ENCODE measurements around the gene GNG10.
"Not testable (repeated sequence)": the region's sequence is repeated elsewhere in the genome, so short reads cannot be mapped to it uniquely, and the experiment has no call there.

Gene GNG10

GRCh38 chr9:111661150-111661801 lies at the start of gene GNG10:
TSS of gene GNG10 (plus strand) at chr9:111661605. CDS start at chr9:111661635, 30 bp downstream.
- H3K9me3 Mint-ChIP-seq, result no peaks in the 10 kb centered on the region
- H3K4me1 Mint-ChIP-seq, result peaks cover 25% of the 10 kb centered on the region
- peak; percentile 95 for ATAC-seq
- peaks cover 6% of the 10 kb centered on the region for H3K36me3 Mint-ChIP-seq
- H3K27ac Mint-ChIP-seq, result peak within 1 kb of the TSS; percentile 87
- H3K27me3 Mint-ChIP-seq, result no peaks in the 10 kb centered on the region
- peak within 1 kb of the TSS; percentile 89 for H3K4me3 Mint-ChIP-seq

GRCh38 chr9:111613436-111614040 lies 47.9 kb upstream of the GNG10 start:
- H3K9me3 Mint-ChIP-seq, result no peaks in the 10 kb centered on the region
- no peaks in the 10 kb centered on the region for H3K36me3 Mint-ChIP-seq

DNA sequence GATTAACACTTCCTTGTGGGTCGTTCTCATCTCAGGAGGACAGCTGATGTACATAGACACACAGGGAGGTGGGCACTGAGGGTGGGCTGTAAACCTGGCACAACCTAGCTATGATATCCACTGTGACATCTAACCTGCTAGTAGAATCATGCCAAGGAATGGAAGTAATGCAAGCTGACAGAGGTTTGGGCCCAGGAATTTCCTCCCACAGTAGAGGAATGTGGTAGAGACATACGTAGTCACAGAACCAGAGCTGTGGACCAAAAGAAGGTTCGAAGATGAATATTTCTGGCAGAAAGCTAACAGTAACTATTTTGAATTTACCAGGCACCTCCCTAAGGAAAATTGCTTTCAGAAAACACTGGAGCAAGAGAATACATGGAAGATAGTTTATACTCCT lies 45.5 kb upstream of the GNG10 start:
- no peak overlapping the region for H3K27ac Mint-ChIP-seq
- no peak for ATAC-seq
- no peak overlapping the region for H3K4me3 Mint-ChIP-seq
- no peaks in the 10 kb centered on the region for H3K9me3 Mint-ChIP-seq
- peaks cover 45% of the 10 kb centered on the region for H3K27me3 Mint-ChIP-seq
- no peaks in the 10 kb centered on the region for H3K36me3 Mint-ChIP-seq
- H3K4me1 Mint-ChIP-seq, result no peaks in the 10 kb centered on the region

More at GRCh38 chr9:111613436-111614040, 47.9 kb upstream of the GNG10 start:
- ATAC-seq, result no peak
- Mint-ChIP-seq H3K27me3 (peaks cover 60% of the 10 kb centered on the region), H3K4me1 (no peaks in the 10 kb centered on the region), H3K27ac (no peak overlapping the region), H3K4me3 (no peak overlapping the region)

DNA sequence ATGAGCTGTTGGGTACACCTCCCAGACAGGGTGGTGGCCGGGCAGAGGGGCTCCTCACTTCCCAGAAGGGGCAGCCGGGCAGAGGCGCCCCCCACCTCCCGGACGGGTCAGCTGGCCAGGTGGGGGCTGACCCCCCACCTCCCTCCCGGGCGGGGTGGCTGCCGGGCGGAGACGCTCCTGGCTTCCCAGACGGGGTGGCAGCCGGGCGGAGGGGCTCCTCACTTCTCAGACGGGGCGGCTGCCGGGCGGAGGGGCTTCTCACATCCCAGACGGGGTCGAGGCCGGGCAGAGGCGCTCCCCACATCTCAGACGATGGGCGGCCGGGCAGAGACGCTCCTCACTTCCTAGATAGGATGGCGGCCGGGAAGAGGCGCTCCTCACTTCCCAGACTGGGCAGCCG lies 44.1 kb upstream of the GNG10 start:
- H3K4me1 Mint-ChIP-seq, H3K9me3 Mint-ChIP-seq, H3K27ac Mint-ChIP-seq, ATAC-seq, H3K36me3 Mint-ChIP-seq, H3K4me3 Mint-ChIP-seq: not testable (repeated sequence)
- H3K27me3 Mint-ChIP-seq, result peaks cover 37% of the 10 kb centered on the region

GRCh38 chr9:111621895-111622480 lies 39.4 kb upstream of the GNG10 start:
- no peaks in the 10 kb centered on the region for H3K4me1 Mint-ChIP-seq
- no peak for ATAC-seq
- no peaks in the 10 kb centered on the region for H3K36me3 Mint-ChIP-seq
- no peak overlapping the region for H3K27ac Mint-ChIP-seq
- H3K4me3 Mint-ChIP-seq, result no peak overlapping the region
- no peaks in the 10 kb centered on the region for H3K9me3 Mint-ChIP-seq
- H3K27me3 Mint-ChIP-seq, result peaks cover 9% of the 10 kb centered on the region

DNA sequence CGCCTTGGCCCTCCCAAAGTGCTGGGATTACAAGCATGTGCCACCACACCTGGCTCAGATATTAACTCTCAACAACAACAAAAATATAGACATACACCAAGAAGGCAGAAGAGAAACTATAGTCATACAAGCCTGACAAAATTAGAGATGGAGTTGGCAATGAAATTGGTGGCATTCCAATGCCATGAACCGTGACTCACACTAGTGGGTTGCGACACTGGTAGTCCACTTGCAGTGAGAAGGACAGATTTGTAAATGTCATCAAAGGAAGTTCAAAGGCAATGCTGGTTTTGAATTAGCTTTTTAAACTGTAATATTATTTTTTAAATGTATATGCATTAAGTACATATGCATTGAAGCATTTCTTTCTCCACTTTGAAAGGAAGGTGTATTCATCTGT lies 38.8 kb upstream of the GNG10 start:
- Mint-ChIP-seq H3K4me3 (no peak overlapping the region), H3K4me1 (no peaks in the 10 kb centered on the region), H3K27ac (no peak overlapping the region), H3K36me3 (no peaks in the 10 kb centered on the region), H3K27me3 (peaks cover 9% of the 10 kb centered on the region), H3K9me3 (no peaks in the 10 kb centered on the region)
- ATAC-seq, result no peak

DNA sequence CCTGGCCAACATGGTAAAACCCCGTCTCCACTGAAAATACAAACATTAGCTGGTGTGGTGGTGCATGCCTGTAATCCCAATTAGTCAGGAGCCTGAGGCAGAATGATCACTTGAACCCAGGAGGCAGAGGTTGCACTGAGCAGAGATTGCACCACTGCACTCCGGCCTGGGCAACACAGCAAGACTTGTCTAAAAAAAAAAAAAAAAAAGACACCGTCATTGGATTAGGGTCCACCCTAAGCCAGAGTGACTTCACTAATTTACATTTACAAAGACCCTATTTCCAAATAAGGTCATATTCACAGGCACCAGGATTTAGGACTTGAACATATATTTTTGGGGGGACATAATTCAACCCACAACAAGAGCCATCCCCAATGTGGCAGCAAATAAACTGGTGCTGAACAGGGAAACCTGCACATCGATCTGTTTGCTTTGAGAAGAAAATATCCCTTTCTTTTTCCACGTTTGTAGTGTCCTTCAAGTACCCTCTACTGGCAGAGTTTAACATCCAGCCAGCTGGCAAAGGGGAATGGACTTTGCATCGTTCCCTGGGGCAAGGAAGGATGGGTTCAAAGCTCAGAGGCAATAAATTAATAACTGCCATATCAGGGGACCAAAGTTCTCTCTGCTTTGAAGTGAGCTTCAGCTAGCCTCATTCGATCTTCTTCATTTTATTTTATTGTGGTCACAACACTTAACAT lies 34.0 kb upstream of the GNG10 start:
- H3K4me3 Mint-ChIP-seq, result no peak overlapping the region
- H3K27ac Mint-ChIP-seq, result no peak overlapping the region
- H3K27me3 Mint-ChIP-seq, result peaks cover 2% of the 10 kb centered on the region
- H3K4me1 Mint-ChIP-seq, result peaks cover 13% of the 10 kb centered on the region
- no peaks in the 10 kb centered on the region for H3K36me3 Mint-ChIP-seq
- no peaks in the 10 kb centered on the region for H3K9me3 Mint-ChIP-seq
- no peak for ATAC-seq

DNA sequence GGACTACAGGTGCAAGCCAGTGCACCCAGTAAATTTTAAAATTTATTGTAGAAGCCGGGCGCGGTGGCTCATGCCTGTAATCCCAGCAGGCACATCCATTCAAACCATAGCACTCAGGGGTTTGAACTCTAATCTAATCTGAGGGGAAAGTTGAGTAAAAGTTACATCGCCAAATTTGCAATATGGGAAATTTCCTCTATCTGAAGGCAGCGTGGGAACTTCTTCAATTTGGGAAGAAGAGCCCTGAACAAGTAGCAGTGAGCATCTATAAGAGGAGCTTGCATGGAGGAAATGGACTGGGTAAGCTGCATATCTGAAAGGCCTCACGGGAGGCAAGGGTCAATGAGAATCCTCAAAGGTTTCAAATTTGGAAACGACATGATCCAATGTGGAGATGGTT lies 33.0 kb upstream of the GNG10 start:
- H3K27me3 Mint-ChIP-seq, result no peaks in the 10 kb centered on the region
- H3K4me3 Mint-ChIP-seq, result no peak overlapping the region
- no peak for ATAC-seq
- H3K9me3 Mint-ChIP-seq, result no peaks in the 10 kb centered on the region
- no peak overlapping the region for H3K27ac Mint-ChIP-seq
- peaks cover 23% of the 10 kb centered on the region for H3K4me1 Mint-ChIP-seq
- peaks cover 6% of the 10 kb centered on the region for H3K36me3 Mint-ChIP-seq

GRCh38 chr9:111630182-111630963 lies 31.0 kb upstream of the GNG10 start:
- Mint-ChIP-seq H3K27ac (peak overlapping the region; percentile 81), H3K9me3 (no peaks in the 10 kb centered on the region), H3K4me1 (peaks cover 39% of the 10 kb centered on the region), H3K27me3 (no peaks in the 10 kb centered on the region), H3K36me3 (peaks cover 17% of the 10 kb centered on the region), H3K4me3 (peak overlapping the region; percentile 95)
- ATAC-seq, result peak; percentile 52

DNA sequence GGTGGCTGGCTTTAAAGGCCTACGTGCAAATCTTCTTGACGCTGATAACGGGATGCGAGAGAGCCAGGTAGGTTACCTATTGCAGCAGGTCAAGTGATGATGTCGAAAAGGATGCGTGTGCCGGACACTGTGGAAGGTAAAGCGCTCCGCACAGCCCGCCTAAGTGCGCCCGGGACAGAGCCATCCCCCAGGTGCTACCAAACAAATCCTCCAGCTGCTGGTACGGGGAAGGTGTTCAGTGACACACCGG lies 30.5 kb upstream of the GNG10 start:
- Mint-ChIP-seq H3K36me3 (peaks cover 17% of the 10 kb centered on the region), H3K4me1 (peaks cover 41% of the 10 kb centered on the region), H3K4me3 (peak overlapping the region; percentile 95), H3K9me3 (no peaks in the 10 kb centered on the region), H3K27me3 (no peaks in the 10 kb centered on the region), H3K27ac (peak overlapping the region; percentile 81)
- ATAC-seq, result no peak

DNA sequence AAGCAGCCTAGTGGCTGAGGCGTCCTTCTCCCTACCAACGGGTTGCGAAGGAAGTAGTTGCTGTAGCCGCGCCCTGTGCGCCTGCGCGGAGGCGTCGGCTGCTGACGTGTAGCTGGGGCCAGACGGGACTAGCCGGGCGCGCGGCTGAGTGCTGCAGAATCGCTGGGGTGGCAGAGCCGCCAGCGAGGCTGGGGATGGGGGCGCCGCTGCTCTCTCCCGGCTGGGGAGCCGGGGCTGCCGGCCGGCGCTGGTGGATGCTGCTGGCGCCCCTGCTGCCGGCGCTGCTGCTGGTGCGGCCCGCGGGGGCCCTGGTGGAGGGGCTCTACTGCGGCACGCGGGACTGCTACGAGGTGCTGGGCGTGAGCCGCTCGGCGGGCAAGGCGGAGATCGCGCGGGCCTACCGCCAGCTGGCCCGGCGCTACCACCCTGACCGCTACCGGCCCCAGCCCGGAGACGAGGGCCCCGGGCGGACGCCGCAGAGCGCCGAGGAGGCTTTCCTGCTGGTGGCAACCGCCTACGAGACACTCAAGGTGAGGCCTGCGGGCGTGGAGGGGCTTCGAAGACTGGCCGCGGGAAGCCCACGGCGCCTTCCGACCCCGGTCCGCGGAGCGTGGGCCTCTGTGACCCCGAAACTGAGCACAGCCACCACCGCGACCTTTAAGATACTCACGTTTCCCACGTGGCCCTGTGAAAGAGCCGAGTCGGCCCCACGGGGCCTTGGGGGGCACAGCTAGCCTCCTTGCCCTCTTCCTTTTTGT lies 30.0 kb upstream of the GNG10 start, which contains the start of gene DNAJC25:
DNAJC25 (plus strand) TSS at position 121 of the 758 bp plus-strand sequence; CDS start at position 195, 74 bp downstream.
- H3K27me3 Mint-ChIP-seq, result no peaks in the 10 kb centered on the region
- peaks cover 17% of the 10 kb centered on the region for H3K36me3 Mint-ChIP-seq
- peak within 1 kb of the TSS; percentile 95 for H3K4me3 Mint-ChIP-seq
- peaks cover 41% of the 10 kb centered on the region for H3K4me1 Mint-ChIP-seq
- H3K9me3 Mint-ChIP-seq, result no peaks in the 10 kb centered on the region
- H3K27ac Mint-ChIP-seq, result peak within 1 kb of the TSS; percentile 81
- peak; percentile 99 for ATAC-seq

DNA sequence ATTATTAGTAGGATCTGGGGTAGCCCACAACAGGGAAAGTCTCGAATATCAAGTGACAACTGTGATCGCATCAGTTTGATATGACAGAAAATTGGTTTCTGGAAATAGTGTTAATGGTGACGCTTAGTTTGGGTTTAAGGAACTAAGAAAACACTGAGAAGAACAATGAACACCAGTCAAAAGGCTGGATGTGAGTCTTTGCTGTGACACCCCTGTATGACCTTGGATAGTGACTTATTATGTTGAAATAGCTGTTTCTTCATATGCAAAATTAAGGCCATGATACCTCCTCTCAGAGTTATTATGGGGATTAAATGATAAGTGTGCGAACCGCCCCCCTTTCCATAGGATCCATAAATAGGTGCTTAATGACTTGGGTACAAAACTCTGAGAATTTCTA lies 29.3 kb upstream of the GNG10 start:
- Mint-ChIP-seq H3K4me1 (peaks cover 41% of the 10 kb centered on the region), H3K27ac (peak overlapping the region; percentile 81)

GRCh38 chr9:111632695-111633388 lies 28.6 kb upstream of the GNG10 start:
- peaks cover 41% of the 10 kb centered on the region for H3K4me1 Mint-ChIP-seq
- ATAC-seq, result no peak
- H3K9me3 Mint-ChIP-seq, result no peaks in the 10 kb centered on the region
- peaks cover 17% of the 10 kb centered on the region for H3K36me3 Mint-ChIP-seq
- H3K27me3 Mint-ChIP-seq, result no peaks in the 10 kb centered on the region
- H3K4me3 Mint-ChIP-seq, result peak overlapping the region; percentile 95
- no peak overlapping the region for H3K27ac Mint-ChIP-seq

More for the DNA sequence above, 29.3 kb upstream of the GNG10 start:
- H3K27me3 Mint-ChIP-seq, result no peaks in the 10 kb centered on the region
- no peaks in the 10 kb centered on the region for H3K9me3 Mint-ChIP-seq
- H3K4me3 Mint-ChIP-seq, result peak overlapping the region; percentile 95
- peaks cover 17% of the 10 kb centered on the region for H3K36me3 Mint-ChIP-seq
- ATAC-seq, result no peak

DNA sequence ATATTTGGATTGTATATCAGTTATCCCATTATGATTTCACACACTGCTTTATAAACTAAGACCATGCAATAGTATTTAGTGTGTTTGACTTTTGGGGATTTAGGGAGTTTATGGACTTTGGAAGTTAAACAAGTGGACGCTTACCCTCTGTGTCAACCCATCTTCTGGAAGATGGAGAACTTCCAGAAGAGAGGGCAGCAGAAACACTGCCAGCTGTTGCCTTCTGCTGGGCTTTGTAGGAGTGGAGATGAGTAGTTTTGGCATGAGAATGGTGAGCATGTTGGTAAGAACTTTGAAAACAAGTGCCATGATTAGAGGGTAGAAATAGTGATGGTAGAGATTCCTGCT lies 28.0 kb upstream of the GNG10 start:
- Mint-ChIP-seq H3K9me3 (no peaks in the 10 kb centered on the region), H3K36me3 (peaks cover 17% of the 10 kb centered on the region), H3K27ac (no peak overlapping the region)

More for the DNA sequence above, 28.0 kb upstream of the GNG10 start:
- ATAC-seq, result no peak
- peak overlapping the region; percentile 95 for H3K4me3 Mint-ChIP-seq
- H3K27me3 Mint-ChIP-seq, result no peaks in the 10 kb centered on the region
- H3K4me1 Mint-ChIP-seq, result peaks cover 41% of the 10 kb centered on the region

Measured in stimulated activated memory B cell treated with anti-CD40 and anti-IgM and Interleukin-4, amounts not matched to agents 10 μg/mL and 1 μg/mL and 100 μg/mL, for 72 hours (primary cell).